ENCODE measurements around the gene LNP1. TPM values are rescaled to one million over a fixed set of nuclear protein-coding genes. Genes with fewer than 3 reads are reported as not detected.
"Not testable (repeated sequence)": the region's sequence is repeated elsewhere in the genome, so short reads cannot be mapped to it uniquely, and the experiment has no call there.

Gene LNP1, protein sequence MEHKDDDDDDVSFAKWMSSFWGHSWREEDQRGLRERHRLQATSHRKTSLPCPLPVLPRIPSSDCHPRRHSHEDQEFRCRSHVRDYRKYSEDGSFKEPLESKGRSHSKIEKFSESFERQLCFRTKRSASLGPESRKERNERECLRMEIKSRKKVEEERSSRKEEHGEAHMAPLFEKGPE
- total RNA-seq = 11.0 TPM

DNA sequence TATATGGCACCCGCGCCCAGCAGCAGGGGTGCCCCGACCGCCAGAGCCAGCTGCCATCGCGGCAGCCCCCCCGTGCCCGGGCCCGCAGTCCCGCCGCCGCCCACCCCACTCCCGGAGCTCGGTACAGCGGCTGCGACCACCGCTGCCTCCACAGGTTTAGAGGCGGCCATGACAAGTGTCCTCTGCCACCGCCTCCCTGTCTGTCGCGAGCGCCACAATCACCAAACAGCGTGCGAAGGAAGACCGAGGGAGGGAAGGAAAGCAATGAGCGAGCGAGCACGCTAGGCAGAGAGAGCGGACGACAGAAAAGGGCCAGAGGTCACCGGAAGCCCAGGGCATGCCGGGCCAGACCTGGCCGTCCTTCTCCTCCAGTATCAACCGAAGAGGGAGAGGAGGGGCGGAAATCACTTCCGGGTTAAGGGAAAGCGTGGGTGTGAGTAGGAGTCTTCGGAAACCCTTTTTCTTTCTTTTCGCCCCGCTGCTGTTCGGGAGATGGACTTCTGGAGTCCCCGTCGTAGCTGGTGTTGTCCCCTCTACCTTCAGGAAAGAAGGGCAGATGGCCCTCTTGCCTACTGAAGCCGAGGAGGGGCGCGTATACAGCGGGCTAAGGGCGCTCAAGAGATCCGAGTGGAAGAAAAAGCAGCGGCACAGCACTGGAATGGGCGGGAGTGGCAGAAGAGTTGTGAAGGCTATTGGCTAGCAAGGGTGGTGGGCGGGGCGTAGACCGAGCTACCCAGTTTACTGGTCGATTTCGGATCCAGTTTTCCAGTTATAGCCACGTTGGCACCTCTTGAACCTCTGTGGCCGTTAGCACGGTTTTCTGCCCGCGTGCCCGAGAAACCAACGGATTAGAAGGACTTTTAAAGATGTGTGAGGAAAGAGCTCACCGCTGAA is at the start of gene LNP1, which contains the start of gene TOMM70:
LNP1 (plus strand) TSS at position 760 of the 894 bp plus-strand sequence. CDS start 28,191 bp downstream, outside the sequence.
TOMM70 (minus strand) TSS at position 310 of the 894 bp plus-strand sequence; CDS start at position 170, 140 bp downstream.
- FAIRE-seq = no peak
- DNase-seq (ENCODE audit: low spot score in 2 of 2) = peak; percentile 84 to 88

DNA sequence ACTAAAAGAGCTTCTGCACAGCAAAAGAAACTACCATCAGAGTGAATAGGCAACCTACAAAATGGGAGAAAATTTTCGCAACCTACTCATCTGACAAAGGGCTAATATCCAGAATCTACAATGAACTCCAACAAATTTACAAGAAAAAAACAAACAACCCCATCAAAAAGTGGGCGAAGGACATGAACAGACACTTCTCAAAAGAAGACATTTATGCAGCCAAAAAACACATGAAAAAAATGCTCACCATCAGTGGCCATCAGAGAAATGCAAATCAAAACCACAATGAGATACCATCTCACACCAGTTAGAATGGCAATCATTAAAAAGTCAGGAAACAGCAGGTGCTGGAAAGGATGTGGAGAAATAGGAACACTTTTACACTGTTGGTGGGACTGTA is 49.6 kb upstream of the LNP1 start:
- not testable (repeated sequence) for FAIRE-seq; DNase-seq (ENCODE audit: low spot score in 2 of 2)

DNA sequence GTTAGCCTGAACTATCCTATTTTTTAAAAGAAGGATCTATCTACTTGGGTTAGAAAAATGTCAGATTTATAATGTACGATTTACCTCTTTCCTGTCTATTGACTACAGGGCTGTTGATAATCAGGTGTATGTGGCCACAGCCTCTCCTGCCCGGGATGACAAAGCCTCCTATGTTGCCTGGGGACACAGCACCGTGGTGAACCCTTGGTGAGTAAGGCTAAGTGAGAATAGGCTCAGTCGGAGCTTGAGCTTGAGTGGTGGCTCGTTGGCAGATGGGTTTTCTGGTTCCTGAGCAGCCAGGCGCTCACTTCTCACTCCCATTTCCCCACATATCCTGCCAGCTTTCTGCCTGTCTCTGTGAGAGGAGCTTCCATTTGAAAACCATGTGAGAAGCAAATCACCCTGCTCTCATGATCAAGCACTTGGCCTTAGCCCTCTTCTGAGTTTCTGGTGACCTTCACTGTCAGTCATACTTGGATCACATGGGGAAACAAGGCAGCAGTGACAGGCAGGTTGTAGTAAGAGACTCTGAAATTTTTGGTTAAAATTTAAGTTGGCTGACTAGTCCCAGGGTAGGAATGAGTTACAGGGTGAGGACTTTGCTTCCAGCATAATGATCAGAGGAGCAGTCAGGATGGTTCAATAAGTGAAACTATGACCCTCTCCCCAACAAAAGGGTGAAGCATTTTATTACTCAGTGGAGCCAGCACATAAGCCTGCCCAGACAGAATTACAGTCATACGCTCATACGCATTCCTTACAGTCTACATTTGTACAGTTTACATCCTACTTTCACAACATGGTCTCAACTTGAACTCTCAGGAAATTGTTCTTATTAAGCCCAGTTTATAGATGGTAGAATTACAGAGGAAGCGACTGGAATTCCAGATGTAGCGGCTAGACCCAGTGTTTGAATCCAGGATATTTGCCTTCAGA is 48.8 kb upstream of the LNP1 start:
- no peak for DNase-seq (ENCODE audit: low spot score in 2 of 2)
- FAIRE-seq = no peak

DNA sequence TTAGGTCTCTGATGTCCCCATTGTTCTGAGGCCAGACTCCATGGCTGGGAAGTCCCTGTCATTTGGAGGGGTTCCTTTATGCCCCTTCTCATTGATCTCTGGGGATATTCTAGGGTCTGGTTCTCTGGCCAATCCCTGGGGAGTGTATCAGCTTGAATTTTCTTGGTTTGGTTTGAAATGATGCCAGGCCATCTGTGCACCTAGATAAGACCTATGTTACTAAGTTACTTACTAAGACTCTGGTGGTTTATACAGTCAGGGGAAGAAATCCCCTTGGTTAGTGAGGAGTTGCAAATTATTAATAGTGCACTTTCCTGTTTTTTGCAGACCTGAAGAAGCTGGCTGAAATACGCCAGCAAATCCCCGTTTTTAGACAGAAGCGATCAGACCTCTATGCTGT is 46.5 kb upstream of the LNP1 start:
- no peak for DNase-seq (ENCODE audit: low spot score in 2 of 2)
- no peak for FAIRE-seq

DNA sequence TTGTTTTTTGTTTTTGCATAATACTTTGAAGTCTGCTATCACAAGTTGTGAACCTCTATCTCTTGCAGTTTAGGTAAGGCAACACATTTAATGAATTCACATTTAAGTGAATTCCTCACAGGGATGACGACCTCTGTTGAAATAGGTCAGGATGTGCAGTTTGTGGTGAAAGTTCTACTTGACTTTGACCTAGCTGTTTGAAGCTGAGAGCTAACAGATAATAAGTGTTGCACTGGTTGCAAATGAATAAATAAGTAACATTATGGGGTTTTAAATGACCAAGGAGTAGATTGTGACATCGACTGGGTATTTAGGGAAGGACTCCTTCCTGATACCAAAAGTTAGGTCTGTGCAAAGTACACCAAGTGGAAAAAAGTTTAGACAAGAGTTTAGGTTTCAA is 42.9 kb upstream of the LNP1 start:
- FAIRE-seq = no peak

DNA sequence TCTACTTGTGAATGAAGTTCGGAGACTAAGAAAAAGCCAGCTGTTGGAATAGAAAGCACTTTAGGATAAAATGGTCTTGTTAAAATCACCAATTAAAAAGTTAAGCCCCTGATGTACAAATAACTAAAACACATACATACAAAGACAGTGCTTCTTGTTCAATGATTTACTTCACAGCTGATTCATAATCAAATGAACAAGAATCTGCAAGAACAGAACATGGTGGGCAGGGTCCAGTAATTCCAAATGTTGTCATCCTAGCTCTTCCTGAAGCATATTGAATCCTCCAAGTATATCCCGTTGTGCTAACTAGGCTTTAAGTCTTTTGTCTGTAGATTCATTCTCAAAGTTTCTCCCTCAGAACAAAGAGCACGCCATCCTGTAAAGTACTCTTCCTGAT is 42.3 kb upstream of the LNP1 start:
- FAIRE-seq = no peak
- no peak for DNase-seq (ENCODE audit: low spot score in 2 of 2)

More for the DNA sequence above, 42.9 kb upstream of the LNP1 start:
- DNase-seq (ENCODE audit: low spot score in 2 of 2) = no peak

DNA sequence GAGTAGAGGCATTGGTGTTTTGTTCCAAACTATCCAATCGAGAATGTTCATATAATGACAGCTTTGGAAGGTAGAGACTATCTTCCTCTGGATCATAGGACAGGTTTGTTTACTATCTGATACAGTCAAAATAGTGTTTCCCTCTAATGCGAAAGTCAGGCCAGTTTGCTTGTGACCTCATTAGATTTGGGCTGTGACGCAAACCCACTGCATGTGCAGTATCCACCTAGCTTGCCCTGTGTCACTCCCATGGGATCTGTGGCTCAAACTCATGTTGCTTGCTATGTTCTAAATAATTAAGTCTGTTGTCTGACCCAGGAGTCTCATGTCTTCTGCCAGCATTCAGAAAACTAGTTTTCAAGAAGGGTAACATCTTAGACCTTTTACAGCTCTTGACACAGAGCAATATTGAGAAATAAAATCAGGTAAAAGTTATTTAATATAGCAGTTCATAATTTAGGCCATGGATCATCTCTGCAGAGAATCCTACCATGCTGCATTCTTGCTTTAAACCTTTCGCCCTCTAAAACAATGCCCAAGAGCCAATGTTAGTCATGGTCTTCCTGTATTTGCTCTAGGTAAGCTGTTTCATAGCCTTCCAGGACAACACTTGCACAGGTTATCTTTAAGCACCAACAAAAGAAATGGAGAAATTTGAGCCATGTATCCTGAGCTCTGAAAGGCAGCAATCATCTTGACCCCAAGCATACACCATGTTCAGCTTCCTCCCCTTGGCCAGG is 40.4 kb upstream of the LNP1 start:
- FAIRE-seq (no peak), DNase-seq (ENCODE audit: low spot score in 2 of 2) (no peak)

DNA sequence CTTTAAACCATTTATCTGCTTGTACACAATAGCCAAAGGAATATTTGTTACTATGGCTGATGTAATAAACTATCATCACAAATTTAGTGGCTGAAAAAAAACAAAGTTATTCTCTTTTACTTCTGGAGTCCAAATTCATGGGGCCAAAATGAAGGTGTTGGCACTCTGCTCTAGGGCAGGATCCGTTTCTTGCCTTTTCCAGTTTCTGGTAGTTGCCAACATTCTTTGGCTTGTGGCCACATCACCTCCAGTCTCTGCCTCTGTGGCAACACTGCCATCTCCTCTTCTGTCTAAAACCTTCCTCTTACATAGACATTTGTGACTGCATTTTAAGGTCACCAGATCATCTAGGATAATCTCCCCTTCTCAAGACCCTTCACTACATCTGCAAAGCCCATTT is 39.4 kb upstream of the LNP1 start:
- FAIRE-seq (no peak), DNase-seq (ENCODE audit: low spot score in 2 of 2) (no peak)

DNA sequence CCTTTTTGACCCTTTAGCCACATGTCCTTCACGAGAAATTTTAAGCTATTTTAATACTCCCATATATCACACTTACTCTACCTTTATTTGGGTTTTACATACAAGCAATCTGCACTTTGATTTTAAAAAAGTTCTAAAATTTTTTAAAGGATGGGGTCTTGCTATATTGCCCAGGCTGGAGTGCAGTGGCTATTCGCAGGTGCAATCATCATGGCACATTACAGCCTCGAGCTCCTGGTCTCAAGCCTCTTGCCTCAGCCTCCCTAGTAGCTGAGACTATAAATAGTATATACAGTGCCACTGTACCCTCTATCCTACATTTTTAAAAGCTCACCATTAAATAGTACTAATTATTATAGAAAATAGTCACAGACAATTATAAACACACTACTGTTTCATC is 36.9 kb upstream of the LNP1 start:
- no peak for FAIRE-seq

DNA sequence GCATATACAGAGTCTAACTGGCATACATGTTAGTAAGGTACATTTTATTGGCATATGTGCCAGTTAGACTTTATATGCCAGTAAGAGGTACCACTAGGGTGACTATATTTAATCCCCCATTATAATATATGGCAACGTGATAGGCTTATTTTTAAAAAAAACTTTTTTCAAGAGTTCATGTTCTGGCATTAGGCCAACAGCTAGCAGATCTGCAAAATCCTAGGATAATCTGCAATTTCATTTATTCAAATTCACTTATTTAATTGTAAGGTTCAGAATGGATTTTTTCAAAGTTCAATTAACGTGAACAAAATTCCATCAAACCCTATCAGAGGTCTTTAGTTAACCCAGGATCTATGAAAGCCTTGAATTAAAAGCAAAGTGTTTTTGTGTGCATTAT is 34.9 kb upstream of the LNP1 start:
- FAIRE-seq (no peak), DNase-seq (ENCODE audit: low spot score in 2 of 2) (no peak)

More for the DNA sequence above, 36.9 kb upstream of the LNP1 start:
- DNase-seq (ENCODE audit: low spot score in 2 of 2) = no peak

DNA sequence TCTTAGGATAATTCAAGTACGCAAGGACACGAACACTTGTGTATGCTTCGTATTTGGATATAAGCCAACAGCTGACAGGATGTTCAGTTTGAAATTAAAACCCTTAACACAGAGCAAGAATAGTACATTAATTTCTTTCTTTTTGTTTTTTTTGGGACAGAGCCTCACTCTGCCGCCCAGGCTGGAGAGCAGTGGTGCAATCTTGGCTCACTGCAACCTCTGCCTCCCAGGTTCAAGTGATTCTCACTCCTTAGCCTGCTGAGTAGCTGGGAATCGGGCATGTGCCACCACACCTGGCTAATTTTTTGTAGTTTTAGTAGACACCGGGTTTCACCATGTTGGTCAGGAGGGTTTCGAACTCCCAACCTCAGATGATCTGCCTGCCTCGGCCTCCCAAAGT is 32.9 kb upstream of the LNP1 start:
- DNase-seq (ENCODE audit: low spot score in 2 of 2) (no peak), FAIRE-seq (no peak)

DNA sequence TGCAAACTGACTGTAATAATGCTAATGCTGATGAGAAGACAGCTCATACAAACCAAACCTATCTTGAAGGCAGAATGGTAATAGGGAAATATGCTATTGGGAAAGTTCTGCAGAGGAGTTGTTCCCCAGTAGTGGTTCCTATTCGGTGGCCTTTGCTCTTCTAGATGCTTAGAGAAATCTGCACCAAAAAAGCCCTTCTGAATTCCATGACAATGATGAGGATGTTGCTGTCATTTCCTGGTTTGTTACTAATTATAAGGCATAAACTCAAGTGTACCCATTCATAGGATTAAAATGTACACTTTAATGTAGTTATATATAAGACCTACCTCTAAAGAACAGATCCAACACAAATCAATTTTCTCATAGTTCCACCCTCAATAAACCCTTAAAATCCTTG is 30.6 kb upstream of the LNP1 start:
- DNase-seq (ENCODE audit: low spot score in 2 of 2) = no peak
- FAIRE-seq = no peak

DNA sequence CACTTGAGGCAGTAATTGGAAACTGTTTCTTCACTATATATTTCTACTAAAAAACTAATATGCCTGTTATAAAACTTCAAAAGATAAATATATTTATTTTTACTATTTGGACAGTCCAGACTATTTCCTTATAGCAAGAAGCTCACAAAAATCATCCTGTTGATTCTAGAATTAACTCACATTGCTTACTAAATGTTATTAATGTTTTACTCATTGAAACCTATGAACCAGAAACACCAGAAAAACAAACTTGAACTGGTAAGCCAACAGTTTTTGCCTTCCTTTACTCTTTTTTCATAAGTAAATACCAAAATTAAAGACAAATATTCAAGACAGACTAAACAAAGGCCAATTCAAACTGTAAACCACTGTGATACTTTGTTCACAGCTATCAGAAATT is 26.8 kb upstream of the LNP1 start:
- FAIRE-seq = no peak
- DNase-seq (ENCODE audit: low spot score in 2 of 2) = no peak

DNA sequence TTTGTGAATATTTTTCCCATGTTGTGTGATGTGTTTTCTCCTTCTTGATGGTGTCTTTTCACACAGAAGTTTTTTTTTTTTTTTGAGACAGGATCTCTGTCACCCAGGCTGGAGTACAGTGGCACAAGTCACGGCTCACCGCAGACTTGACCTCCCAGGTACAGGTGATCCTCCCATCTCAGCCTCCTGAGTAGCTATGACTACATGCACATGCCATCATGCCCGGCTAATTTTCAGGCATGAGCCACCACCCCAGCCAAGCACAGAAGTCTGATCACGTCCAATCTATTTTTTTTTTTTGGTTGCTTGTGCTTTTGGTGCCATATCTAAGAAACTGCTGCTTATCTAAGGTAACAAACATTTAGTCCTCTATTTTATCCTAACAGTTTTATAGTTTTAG is 25.0 kb upstream of the LNP1 start:
- FAIRE-seq (no peak), DNase-seq (ENCODE audit: low spot score in 2 of 2) (no peak)

DNA sequence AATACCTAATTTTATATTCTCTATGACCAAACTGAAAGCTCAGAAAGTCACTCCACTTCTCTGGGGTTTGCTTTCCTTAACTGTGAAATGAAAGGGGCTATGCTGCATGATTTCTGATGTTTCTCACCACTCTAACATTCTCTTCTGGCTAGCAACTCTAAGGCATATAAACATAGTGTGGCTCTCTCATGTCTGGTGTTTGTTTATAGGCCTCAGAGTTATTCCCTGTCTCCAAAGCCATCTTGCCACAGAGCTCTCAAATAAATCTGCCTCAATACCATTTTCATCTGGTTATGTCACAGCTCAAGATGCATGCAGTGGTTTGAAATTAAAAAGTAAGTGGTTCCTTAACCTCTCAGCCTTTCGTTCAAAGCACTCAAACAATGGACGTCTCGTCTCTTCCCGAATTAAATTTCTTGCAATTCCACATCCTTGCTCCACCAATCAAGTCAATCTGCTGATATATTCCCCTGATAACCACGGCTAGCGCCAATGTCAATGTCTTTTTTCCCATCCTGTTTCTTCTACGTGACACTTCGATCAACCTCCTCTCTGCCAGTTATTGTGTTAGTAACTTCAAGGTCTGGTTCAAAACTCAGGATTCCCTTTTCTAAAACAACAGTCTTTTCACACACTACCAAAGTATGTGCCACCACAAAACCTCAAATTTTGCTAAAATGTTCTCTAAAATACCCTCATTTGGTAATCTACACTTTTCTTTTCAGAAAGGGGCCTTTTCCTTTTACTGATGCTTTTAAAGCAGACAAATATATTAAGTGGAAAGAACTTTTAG is 16.4 kb upstream of the LNP1 start:
- FAIRE-seq (no peak), DNase-seq (ENCODE audit: low spot score in 2 of 2) (no peak)

DNA sequence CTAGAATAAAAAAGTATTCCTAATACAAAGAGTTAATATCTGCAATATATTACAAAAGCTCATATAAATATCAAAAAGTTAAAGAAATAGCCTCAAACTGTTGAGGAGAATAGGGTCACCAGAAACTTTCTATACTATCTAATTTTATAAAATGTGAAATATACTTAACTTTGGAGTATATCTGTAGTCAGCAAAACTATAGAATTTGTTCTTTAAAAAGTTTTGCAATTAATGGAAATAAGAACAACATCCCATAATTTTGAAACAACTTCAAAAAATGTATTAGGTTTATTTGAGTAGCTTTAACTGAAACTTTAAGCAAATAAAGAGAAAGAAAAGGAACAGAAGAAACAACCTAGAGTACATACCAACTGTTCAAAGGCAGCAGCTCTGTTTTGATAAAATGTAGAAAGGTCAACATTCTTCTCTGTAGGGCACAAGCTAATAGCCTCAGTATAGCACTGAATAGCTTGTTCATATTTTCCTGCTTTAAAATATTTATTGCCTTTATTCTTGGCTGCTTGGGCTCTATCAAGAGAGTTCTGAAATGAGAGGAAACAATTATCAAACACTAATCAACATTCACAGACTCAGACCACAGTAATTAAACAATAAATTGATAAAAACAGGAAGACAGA is 14.8 kb upstream of the LNP1 start:
- FAIRE-seq (peak; percentile 21), DNase-seq (ENCODE audit: low spot score in 2 of 2) (no peak)

DNA sequence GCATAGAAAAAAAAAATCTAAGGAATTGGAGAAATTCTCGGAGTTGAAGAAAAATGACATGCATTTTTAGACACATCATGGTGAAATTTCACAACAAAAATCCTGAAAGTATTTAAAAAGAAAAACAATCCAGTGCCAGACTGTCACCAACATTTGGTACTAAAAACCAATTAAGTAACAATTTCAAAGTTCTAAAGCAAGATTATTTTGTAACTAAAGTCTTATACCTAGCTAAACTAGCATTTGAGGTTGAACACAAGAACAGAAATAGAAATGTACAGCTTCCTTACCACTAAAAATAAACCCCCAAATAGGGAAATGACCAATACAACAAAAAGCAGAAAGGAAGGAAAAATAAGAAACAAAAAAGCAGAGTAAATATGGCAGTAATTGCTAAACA is 12.3 kb upstream of the LNP1 start:
- FAIRE-seq = no peak
- no peak for DNase-seq (ENCODE audit: low spot score in 2 of 2)

DNA sequence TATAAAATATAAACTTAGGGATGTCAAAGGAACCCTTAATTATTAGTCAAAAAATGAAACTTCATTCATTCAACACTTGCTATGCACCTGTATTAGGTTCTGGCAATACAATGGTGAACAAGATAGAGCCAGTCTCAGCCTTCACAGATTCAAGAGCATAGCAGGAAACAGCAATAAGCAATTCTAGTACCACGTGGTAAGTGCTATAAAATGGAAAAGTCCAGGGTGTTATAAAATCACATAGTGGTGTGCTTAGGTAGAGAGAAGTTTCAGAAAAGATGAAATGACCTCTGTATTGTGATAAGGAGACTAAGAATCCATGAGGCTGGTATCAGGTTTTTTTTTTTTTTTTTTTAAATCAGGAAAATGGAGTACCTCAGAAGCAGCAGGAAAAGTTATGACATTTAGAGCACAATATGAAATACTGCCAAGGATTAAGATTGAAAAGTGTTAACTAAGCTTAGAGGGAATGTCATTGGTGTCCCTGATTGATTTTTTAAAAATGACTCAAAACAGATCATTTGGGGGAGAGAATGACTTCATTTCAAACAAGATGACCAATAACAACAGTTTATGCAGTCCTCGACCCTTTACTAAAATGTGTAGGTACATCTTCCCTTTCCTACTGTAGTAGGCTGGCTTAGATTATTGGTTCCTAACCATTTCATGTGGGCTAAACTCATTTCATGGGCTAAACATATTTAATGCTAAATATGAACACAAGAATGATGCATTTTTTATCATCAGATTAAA is 5.5 kb upstream of the LNP1 start:
- DNase-seq (ENCODE audit: low spot score in 2 of 2) = no peak
- no peak for FAIRE-seq
